NCI-H1694 (cell line): ENCODE data around the gene EPS8L1.

Experiments
- DNase-seq: peaks from one replicate; lab custom pipeline; 2025; lab: John Stamatoyannopoulos, UW

The EPS8L1 gene

DNA sequence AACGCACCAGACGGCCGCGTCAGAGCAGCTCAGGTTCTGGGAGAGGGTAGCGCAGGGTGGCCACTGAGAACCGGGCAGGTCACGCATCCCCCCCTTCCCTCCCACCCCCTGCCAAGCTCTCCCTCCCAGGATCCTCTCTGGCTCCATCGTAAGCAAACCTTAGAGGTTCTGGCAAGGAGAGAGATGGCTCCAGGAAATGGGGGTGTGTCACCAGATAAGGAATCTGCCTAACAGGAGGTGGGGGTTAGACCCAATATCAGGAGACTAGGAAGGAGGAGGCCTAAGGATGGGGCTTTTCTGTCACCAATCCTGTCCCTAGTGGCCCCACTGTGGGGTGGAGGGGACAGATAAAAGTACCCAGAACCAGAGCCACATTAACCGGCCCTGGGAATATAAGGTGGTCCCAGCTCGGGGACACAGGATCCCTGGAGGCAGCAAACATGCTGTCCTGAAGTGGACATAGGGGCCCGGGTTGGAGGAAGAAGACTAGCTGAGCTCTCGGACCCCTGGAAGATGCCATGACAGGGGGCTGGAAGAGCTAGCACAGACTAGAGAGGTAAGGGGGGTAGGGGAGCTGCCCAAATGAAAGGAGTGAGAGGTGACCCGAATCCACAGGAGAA, 39.9 kb downstream of the EPS8L1 start:
- no peak for DNase-seq

DNA sequence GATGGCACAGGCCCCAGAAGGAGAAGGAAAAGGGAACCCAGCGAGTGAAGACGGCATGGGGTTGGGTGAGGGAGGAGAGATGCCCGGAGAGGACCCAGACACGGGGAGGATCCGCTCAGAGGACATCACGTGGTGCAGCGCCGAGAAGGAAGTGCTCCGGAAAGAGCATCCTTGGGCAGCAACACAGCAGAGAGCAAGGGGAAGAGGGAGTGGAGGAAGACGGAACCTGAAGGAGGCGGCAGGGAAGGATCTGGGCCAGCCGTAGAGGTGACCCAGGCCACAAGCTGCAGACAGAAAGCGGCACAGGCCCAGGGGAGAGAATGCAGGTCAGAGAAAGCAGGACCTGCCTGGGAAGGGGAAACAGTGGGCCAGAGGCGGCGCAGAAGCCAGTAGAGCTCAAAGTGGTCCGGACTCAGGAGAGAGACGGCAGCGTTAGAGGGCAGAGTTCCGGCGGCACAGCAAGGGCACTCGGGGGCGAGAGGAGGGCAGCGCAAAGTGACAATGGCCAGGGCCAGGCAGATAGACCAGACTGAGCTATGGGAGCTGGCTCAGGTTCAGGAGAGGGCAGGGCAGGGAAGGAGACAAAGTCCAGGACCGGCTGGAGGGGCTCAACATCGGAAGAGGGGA, 40.7 kb downstream of the EPS8L1 start:
- DNase-seq = no peak

DNA sequence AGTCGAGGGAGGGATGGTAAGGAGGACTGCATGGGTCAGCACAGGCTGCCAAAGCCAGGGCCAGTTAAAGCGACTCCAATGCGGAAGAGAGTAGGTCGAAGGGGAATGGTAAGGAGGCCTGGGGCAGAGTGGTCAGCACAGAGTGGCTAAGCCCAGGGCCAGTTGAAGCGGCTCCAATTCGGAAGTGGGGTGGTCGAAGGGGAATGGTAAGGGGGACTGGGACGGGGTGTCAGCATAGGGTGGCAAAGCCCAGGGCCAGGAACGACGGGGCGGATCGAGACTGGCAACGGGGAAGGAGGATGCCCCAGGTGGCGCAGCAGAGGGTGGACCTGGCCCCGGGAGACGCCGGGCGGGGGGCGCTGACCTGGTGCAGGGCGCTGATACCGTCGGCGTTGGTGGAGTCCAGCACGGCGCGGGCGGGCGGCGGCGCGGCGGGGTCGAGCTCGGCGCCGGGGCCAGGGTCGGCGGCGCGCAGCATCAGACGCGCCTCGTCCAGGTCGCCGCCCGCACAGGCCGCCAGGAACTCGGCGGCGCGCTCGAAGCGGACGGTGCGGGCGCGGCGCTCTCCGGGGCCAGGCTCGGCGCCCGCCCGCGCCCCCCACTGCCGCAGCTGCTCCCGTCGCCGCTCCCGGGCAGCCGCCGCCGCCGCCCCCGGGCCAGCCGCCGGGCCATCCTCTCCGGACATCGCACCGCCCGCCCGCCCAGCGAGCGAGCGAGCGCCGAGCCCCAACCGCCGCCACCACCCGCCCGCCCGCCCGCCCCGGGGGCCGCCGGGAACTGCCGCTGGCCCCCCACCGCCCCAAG, 41.4 kb downstream of the EPS8L1 start, which contains the start of gene PPP1R12C:
TSS of gene PPP1R12C (minus strand) at position 779 of the 804 bp plus-strand sequence. CDS start at position 685, 94 bp downstream.
- no peak for DNase-seq

DNA sequence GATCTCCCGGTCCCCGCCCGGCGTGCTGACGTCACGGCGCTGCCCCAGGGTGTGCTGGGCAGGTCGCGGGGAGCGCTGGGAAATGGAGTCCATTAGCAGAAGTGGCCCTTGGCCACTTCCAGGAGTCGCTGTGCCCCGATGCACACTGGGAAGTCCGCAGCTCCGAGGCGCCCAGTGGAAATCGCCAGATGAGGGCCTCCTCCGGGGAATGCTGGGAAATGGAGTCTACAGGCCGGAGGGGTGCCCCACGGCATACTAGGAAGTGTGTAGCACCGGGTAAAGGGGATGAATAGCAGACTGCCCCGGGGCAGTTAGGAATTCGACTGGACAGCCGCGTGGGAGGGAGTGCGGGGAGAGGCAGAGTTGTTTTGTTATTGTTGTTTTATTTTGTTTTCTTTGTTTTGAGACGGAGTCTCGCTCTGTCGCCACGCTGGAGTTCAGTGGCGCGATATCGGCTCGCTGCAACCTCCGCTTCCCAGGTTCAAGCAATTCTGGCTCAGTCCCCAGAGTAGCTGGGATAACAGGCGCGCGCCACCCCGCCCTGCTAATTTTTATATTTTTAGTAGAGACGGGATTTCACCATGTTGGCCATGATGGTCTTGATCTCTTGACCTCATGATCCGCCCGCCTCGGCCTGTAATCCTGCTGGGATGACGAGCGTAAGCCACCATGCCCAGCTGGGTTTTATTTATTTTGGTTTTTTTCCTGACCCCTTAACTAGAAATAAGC, 42.2 kb downstream of the EPS8L1 start:
- peak; percentile 96 for DNase-seq

DNA sequence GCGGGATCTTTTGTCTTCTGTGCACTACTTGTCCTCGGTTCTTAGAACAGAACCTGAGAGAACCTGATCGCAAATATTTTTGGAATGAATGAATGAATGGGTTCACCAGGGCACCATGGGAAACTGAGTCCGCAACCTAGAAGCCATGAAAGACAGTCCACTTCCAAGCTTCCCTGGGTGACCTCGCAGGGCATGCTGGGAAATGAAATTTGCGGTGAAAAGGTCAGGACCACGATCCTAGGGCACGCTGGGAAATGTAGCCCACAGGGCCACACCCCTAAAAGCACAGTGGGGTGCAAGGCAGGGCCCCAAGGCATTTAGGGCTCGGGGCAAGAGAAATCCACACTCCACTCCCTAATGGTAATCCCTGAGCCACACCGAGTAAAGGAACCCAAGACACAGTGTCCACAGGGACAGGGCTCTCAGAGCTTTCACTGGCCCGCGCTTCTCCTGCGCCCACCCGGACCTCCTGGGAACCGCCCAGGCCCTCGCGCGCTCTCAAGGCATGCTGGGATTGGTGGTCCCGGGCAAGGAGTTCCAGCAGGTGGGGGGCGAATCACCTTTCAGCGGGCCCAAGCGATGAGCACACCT, 42.8 kb downstream of the EPS8L1 start:
- DNase-seq = no peak

DNA sequence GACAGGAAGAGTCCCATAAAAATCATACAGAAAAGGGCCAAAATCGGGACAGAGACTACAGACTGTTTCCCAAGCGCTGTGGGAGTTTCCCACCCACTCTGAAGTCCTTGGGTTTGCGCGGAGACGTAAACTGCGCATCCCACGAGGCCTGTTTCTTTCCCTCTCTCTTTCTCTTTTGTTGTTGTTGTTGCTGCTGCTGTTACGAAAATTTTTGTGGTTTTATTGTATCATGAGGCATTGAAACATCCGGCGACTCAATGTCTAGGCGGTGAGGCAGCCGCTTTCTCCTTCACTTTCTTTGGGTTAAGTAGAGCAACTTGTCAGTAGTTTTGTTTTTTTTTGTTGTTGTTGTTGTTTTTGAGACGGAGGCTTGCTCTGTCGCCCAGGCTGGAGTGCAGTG, 43.4 kb downstream of the EPS8L1 start:
- no peak for DNase-seq

DNA sequence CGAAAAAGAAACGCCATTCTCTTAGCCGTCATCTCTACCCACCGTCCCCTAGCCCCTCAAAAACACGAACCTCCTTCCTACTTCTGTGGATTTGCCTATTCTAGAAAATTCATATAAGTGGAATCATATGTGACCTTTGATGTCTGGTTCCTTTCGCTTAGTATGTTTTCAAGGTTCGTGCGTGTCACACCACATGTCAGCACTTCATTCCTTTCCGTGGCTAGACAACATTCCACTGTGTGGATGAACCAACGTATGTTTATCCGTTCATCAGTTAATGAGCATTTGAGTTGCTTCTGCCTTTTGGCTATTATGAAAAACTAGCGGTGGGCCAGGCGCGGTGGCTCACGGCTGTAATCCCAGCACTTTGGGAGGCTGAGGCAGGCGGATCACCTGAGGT, 55.8 kb downstream of the EPS8L1 start:
- no peak for DNase-seq

DNA sequence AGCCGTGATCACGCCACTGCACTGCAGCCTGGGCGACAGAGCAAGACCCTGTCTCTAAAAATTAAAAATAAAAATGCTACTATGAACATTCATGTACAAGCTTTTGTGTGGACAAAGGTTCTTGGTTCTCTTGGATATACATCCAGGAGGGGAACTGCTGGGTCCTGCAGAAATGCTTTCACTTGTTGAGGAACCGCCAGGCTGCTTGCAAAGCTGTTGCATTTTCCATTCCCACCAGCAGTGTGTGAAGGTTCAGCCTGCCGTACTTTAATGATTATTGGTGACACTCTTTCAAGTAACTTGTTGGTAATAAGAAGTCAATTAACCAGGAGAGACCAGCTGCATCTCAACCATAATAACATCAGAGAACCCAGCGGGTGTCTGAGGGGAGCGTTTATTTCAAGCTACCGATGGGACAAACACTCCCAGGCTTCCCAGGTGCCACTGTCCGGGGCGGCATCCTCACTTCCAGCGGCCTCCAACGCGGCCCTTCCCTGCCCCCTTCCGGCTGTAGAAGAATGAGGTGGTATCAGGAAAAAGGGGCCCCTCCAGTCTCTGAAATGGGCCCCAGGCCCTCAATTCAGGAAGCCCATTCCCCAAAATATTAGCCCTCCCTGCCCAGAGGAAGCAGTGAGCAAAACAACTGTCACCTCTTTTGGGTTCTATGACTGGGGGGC, 56.9 kb downstream of the EPS8L1 start:
- no peak for DNase-seq

DNA sequence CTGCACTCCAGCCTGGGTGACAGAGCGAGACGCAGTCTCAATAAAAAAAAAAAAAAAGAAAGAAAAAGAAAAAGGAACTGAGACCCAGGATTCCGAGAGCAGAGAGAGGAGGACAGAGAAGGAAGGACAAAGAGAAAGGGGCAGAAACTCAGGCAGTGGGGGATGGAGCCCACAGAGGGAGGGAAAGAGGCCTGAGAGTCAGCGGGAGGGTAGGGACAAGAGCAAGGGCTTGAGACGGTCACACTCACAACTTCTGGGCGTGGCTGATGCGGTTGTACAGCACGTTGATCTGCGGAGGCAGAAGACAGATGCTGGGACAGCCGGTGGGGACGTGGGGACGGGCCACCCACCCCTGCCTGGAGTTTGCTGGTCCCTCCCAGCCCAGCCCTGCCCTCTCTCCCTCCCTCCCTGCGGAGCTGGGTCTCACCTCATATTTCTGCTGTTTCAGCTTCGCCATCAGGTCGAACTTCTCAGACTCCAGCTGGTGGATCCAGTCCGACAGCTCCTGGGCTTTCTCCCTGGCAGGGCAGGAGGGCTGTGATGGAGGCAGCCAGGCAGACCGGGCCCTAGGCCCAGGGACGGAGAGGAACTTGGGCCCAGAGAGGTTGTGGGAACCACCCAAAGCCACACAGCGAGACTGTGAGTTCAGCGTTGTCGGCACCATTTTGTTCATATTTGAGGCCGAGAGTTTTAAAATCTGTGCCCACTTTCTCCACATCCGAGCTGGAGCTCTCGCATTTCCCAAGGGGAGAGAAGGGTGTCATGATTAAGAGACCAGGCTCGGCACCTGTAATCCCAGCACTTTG, 58.2 kb downstream of the EPS8L1 start:
- DNase-seq = no peak

DNA sequence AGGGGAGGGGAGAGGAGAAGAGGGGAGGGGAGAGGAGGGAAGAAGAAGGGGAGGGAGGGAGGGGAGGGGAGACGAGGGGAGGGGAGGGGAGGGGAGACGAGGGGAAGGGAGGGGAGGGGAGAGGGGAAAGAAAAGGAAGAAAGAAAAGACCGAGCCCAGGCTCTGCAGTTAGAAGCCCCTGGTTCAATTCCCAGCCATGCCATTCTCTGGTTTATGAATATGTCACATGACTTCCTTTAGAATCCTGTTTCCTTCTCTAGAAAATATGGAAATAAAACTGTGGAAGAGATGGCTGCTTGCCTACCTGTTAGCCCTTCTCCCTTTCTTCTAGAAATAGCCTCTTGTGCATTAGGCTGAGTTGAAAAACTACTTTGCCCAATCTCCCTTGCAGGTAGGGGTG, 59.1 kb downstream of the EPS8L1 start:
- DNase-seq = no peak

DNA sequence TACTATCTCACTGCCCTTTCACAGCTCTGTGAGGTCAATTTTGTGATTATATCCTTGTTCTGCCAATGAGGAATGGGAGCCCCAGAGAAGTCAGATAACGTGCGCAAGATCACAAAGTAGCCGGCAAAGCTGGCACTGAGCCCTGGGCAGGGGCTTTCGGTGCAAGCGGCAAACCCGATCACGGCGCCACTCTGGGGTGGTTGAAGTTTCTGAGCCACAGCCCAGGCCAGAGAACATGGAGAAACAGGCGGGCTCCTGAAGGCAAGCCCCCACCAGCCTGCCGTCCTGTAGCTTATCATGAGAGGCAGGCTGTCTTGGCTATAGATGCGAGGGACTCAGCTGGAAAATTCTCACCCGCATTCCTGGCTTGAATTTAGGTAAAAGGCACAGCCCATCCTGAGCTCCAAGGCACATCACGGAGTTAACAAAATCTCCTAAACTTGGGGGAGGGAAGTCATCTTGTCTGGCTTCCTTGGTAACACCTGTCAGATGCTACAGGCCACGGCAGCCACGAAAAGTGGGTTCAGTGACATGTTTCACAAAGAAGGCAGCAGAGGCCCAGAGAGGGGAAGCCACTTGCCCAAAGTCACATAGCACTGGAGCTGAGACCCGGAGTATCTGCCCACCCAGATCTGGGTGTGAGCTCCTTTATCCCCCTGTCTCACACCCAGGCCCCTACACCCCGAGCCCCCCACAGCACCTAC, 60.9 kb downstream of the EPS8L1 start:
- no peak for DNase-seq
